ENCODE results near the gene ZFYVE9.

Gene ZFYVE9

GRCh38 chr1:52249831-52250230, 107.9 kb downstream of the ZFYVE9 start:
- no peak for DNase-seq

GRCh38 chr1:52253421-52253820, 111.5 kb downstream of the ZFYVE9 start:
- no peak for DNase-seq

- no peak for DNase-seq
These were observed 118.0 kb downstream of the ZFYVE9 start for GRCh38 chr1:52259886-52260285.

DNA sequence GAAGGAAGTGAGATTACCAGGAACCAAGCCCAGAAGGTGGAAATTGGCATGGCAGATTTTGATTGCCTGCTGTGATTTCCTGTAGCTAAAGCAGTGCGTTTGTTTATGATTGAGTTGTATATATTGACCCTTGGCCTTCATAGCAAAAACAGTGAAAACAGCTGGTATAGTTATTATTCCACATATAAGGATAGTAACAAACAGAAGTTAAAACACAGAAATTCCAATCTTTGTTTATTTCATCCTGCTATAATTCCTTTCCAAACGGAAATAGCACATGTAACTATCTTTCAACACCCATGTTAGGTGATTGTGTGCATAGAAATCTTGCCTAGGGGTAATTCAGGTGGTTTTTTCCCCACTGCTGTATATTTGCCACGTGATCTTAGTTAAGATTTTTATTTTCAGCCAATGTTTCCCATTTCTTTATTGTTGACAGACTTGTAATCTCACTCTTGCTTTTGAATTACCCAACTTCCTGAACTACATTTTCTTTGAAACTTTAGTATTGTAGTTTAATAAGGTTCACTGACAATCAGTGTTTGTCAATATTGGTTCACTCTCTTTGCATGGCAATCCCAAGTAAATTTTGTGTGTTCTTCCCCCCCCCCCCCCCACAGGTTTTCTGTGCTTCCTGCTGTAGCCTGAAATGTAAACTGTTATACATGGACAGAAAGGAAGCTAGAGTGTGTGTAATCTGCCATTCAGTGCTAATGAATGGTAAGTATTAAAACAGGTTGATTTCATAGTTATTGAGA, 121.4 kb downstream of the ZFYVE9 start:
- peak; percentile 27 for DNase-seq

DNA sequence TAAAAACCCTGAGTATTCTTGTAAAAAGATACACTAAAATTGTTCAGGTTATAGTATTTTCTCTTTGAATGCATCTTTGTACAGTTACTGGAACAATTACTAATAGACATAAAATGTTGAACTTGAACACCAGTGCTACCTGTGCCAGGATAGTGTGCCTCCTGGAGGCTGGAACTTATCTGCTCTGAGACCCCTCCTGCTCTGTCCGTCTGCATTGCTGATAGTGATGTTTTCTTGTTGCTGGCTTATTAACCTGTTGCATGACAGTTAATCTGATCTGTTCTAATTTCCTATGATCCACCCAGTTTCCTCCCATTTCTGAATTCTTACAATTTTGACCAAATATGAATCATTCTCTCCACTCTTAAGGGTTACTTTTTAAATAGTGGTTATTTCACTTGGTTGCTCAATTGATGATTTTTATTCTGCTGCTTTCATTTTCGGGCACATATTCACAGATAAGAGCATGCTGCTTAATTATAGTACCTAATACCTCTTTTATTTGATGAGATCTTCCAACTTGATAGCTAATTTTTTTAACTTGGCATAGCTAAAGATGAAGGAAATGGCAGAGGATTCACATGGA, 122.7 kb downstream of the ZFYVE9 start:
- no peak for DNase-seq

GRCh38 chr1:52266507-52266906, 124.6 kb downstream of the ZFYVE9 start:
- no peak for DNase-seq

GRCh38 chr1:52268372-52268771, 126.5 kb downstream of the ZFYVE9 start:
- DNase-seq = no peak

DNA sequence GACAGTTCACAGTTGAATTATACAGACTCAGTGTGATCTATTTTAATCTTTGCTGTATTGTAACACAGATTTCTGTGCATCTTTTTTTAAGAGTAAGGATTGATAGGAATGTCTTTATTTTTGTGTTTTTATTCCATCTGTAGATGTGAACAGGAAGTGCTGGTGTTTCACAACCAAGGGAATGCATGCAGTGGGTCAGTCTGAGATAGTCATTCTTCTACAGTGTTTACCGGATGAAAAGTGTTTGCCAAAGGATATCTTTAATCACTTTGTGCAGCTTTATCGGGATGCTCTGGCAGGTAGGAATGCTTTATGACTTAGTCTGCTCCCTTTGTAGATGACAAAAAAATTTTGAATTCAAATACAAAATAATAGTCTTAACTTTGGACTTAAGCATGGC, 139.6 kb downstream of the ZFYVE9 start:
- DNase-seq = no peak

DNA sequence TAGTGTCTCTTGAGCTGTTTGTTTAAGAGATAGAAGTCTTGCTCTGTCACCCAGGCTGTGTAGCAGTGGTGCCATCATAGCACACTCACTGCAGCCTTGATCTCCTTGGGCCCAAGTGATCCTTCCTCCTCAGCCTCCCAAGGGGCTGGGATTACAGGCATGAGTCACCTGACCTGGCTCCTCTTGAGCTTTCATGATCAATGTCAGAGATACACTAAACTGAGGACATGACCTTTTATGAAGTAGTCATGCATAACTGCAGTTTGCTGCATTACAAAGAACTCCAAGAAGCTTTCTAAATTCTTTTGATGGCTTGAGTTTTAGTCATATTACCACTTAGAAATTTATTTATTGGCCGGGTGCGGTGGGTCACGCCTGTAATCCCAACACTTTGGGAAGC, 146.4 kb downstream of the ZFYVE9 start:
- no peak for DNase-seq

DNA sequence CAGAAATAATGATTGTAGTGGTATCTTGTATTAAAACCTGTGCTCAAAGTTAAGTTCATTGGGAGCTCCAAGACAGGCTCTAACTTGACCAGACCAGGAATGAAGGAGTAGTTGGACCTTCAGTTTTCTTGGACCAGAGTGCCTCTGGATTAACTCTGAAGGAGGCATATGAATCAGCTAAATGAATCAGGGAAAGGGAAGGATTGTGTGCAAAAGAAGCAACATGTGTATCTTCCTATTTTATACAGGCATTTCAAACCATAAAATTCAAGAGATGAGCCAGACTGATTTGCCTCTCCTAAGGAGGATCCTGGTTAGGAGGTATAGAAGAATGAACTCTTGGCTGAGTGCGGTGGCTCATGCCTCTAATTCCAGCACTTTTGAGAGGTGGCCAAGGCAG, 152.7 kb downstream of the ZFYVE9 start:
- DNase-seq = no peak

DNA sequence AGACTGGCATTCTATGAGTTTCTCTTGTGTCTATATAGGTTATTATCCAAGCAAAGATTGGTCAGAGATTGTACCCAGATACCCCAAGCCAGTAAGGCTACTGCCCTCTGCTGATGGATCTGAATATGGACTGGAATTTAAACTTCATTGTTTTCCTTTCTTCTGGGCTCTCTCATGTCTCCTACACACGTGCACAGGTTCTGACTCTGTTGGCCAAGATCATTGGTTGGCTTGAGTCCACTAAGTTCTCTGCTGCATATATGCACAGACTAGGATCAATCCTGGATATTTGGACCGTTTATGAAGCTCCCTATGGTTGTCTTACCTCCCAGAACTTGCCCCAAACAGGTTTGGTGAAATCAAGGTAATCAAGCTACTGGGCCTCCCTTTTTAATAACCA, 154.5 kb downstream of the ZFYVE9 start:
- DNase-seq = peak; percentile 41

- DNase-seq = no peak
These were observed 163.7 kb downstream of the ZFYVE9 start for GRCh38 chr1:52305417-52306226.

GRCh38 chr1:52306227-52307006, 164.5 kb downstream of the ZFYVE9 start:
- peak; percentile 79 for DNase-seq

- DNase-seq = no peak
These were observed 179.2 kb downstream of the ZFYVE9 start for GRCh38 chr1:52321061-52321460.

- no peak for DNase-seq
These were observed 181.8 kb downstream of the ZFYVE9 start for GRCh38 chr1:52323731-52324130.

DNA sequence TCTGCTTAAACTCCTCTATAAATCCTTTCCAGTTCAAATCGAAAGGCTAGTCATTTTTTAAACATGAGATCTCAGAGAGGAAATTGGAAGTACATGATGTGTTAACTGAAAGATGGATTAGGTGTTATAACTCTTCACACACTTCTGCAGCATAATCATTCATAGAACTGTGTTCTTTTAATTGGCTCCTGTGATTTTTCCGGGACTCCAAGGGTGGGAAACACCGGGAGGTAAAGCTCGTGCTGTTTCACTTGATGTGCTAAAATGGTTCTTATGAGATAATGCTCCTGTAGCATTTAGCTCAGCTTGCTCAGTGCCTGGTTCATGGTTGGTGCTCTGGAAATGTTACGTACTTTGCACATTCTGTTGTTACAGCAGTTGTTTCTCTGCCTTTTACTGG, 183.9 kb downstream of the ZFYVE9 start:
- no peak for DNase-seq

GRCh38 chr1:52328615-52329014, 186.7 kb downstream of the ZFYVE9 start:
- DNase-seq = no peak

DNA sequence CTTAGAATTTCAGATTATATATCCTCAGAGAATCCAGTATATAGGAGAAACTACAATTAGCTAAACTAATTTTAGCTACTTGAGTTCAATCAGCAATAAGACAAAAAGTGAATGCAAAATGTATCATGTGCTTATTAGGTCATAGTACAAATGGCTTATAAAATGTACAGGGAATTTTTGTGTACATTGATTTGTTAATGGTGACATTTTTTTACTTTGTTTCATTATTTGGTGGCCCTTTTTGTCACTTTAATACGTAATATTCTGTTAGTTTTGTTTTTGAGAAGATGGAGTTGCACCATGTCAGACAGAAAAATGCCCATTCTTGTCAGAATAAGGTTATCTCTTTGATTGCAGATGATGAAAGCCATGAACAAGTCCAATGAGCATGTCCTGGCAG, 190.5 kb downstream of the ZFYVE9 start:
- no peak for DNase-seq

DNA sequence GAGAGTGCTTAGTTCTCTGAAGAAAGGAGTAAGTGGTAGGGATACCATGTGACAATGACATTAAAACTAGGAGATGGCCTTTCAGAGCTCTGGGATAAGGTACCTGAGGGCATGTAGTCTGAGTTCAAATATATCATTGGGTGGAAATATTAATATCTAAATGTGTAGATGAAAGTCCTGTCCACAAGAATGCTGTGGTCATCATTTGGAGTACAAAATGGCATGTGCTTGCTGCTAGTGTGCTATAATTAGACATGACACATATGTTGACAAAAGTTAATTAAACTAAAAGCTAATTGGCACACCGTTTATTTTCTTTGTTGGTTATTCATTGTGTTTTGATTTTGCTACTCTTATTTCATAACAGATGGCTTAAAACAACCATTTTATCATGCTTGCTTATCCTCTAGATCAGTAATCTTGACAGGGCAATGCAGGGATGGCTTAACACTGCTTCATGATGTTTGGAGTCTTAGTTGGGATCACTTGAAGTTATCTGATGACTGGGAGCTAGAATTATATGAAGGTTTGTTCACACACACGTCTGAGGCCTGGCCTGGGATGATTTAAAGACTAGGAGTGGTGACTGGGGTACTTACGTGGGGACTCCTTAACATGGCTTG, 193.1 kb downstream of the ZFYVE9 start:
- DNase-seq = peak; percentile 7

DNA sequence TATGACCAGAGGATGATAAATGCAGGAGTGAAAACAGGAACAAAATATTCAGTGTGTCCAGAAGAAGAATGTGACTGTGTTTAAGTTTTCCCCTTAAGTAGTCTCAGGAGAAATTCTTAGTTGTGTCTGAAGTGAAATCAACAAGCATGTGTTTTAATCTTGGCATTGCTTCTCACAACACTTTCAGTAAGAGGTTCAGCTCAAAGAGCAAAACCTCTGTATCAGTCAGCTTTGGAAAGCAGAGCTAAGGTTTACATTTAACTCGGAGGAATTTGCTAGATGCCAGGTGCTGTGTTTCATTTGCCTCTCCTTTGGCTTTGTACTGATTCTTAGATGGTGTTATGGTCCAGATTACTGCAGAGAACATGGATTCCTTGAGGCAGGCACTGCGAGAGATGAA, 195.6 kb downstream of the ZFYVE9 start:
- no peak for DNase-seq

- DNase-seq = no peak
These were observed 199.9 kb downstream of the ZFYVE9 start for GRCh38 chr1:52341655-52342260.

DNA sequence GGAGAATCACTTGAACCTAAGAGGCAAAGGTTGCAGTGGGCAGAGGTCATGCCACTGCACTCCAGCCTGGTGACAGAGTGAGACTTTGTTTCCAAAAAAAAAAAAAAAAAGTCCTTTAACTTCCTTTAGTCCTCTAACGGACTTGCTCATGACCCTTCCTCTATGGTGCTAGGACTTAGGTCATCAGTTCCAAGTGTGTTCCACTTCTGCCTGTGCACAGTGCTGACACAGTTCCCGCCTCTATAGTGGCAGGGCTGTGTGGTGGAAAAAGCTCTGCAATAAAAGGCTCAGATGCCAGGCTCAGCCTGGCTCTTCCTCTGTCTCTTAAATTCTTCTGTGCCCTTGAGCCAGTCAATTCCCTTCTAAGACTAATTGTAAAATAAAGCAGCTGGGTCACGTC, 202.1 kb downstream of the ZFYVE9 start:
- DNase-seq = no peak

Data from NCI-H774 (cell line).